ENCODE data around the gene NWD2. TPM values are rescaled to one million over a fixed set of nuclear protein-coding genes. Genes with fewer than 3 reads are reported as not detected.

The NWD2 gene, protein sequence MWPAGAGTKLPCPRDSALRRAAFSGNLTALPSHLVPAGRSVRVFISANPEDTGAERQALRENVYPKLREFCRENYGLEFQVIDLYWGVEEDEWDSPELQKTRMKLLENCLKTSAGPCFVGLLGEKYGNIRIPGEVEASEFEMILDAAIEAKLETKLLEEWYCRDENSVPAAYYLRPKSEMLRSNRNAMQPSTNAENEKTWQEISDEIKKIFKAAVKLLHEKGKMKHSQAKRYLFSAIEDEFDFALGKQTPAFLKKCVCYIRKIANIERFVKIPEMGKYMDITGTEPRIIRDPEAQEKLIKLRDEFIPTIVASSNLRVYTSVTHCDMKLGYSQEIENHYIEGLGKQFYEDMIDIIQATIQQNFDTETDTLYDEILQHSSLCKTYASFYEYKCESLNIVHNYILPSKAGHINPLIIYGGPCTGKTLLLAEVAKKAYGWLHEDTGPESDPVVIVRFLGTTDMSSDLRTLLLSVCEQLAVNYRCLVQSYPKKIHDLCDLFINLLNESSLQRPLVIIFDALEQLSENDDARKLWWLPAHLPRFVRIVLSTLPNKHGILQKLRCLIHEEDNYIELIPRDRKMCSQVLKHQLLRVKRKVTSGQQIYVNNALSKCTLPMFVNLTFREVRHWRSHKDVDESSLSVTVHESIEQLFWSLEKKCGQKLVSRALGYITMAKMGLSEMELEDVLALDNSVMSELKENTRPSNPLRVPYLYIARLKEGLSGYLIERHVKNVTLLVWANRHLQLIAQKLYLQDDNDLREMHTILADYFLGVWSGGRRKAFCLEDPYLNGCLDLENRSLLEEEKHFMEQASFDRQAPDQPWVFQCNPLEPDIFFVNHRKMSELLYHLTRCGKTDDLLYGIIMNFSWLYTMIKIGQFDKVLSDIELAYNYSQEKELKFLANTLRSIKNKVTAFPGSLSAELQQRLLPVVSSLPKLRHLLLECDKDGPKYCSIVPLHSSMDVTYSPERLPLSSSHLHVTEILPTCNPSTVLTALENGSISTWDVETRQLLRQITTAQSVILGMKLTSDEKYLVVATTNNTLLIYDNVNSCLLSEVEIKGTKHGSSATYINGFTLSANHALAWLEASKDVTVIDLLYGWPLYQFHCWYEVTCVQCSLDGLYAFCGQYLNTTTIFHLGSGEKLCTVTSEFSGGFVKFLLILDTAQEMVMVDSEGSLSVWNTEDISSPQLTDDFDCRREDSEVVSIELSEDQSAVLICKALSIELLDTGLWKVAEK (N-terminal part only)
- 9.1 TPM for total RNA-seq

DNA sequence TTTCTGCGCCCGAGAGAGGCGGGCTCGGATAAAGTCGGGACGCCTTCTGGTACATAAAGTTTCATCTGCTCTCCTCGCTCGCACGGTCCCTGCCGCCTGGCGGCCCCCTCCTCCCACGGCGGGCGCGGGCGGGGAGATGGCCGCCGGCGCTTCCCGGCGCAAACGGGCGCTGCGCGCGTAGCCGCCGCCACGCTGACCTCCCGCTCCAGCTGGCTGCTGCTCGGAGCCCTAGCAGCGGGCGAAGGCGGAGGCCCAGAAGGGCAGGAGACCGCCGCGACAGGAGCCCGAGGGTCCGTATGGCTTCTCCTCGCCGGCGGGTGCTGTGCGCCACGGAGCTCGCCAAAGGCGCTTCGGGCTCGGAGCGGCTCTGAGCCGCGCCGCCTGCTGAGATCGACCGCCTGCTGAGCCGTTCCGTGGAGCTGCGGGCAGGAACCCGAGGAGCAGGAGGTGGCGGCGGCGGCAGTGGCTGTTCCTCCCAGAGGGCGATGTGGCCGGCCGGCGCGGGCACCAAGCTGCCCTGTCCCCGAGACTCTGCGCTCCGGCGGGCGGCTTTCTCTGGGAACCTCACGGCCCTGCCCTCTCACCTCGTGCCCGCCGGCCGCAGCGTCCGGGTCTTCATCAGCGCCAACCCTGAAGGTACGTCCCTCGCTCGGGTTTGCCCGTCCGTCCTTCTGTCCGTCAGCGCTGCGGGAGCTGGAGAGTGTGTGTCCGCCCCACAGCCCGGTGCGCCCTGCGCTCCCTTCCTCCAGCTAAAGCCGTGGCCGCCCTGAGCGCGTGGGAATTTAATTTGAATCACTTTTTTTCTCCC, at the start of gene NWD2:
TSS of gene NWD2 (plus strand) at position 161 of the 808 bp plus-strand sequence. CDS start at position 486, 325 bp downstream.

